Gastroesophageal sphincter (tissue), 4 donors: ENCODE results near the gene ZNHIT3. TPM values are rescaled to one million over a fixed set of nuclear protein-coding genes. Genes with fewer than 3 reads are reported as not detected.

Source experiments
- ATAC-seq: fragments of 150-250 bp; one replicate; pipeline ENCODE4 v1.9.1; 2016; ENCODE audit warnings: mild to moderate bottlenecking, moderate library complexity
- H3K27ac ChIP-seq, 4 donors: fragments of 200-600 bp; sonication (generic) in 3 of 4; 1 replicate in 3 of 4; 2 replicates in 1 of 4; pipeline ENCODE4 v1.5.1; 2016 to 2019
- H3K27me3 ChIP-seq: fragments of 200-600 bp; sonication (generic); one replicate; pipeline ENCODE4 v1.5.1; 2019
- H3K36me3 ChIP-seq, 2 donors: fragments of 200-600 bp; sonication (generic); one replicate each; pipeline ENCODE4 v1.5.1; 2019; ENCODE audit warnings: control low read depth in 1 of 2
- H3K4me1 ChIP-seq, 3 donors: fragments of 200-600 bp; sonication (generic); 1 replicate in 2 of 3; 2 replicates in 1 of 3; pipeline ENCODE4 v1.5.1; 2016 to 2019; ENCODE audit warnings: control low read depth in 2 of 3
- H3K4me3 ChIP-seq, 2 donors: fragments of 200-600 bp; sonication (generic); one replicate each; pipeline ENCODE4 v1.5.1; 2019; ENCODE audit warnings: mild to moderate bottlenecking in 1 of 2, moderate library complexity in 1 of 2
- H3K9me3 ChIP-seq, 3 donors: fragments of 200-600 bp; sonication (generic); one replicate each; pipeline ENCODE4 v1.5.1; 2017 to 2019; ENCODE audit warnings: control low read depth in 2 of 3
- CTCF ChIP-seq, 4 experiments: fragments of 200-600 bp in 2 of 4; fragments of 450-650 bp in 2 of 4; sonication (generic) in 1 of 4; IDR thresholded peaks; one replicate each; pipeline ENCODE4 v1.5.1; 2017 to 2019; ENCODE audit warnings: antibody characterized with exemption in 4 of 4, mild to moderate bottlenecking in 2 of 4, moderate library complexity in 2 of 4
- EP300 ChIP-seq: sonication (generic); formaldehyde crosslinking; IDR thresholded peaks from one replicate; pipeline ENCODE4 v1.6.1; 2017; ENCODE audit warnings: antibody characterized with exemption, mild to moderate bottlenecking
- POLR2A ChIP-seq, 2 donors: fragments of 450-650 bp; IDR thresholded peaks; one replicate each; pipeline ENCODE4 v1.6.1; 2017; ENCODE audit warnings: antibody characterized with exemption in 2 of 2, mild to moderate bottlenecking in 2 of 2, moderate library complexity in 1 of 2
- POLR2AphosphoS5 ChIP-seq: sonication (generic); formaldehyde crosslinking; IDR thresholded peaks from one replicate; pipeline ENCODE4 v1.6.1; 2017; ENCODE audit warnings: antibody characterized with exemption
- WGBS, 2 donors: methylation state at CpG; one replicate each; pipeline ENCODE4 v1.1.5; 2018; ENCODE audit warnings: low coverage in 1 of 2; 5-methylcytosine and 5-hydroxymethylcytosine counted together
- total RNA-seq, 4 donors: library from RNA; depleted of rRNA; stranded (reverse); fragments of >200 nt; gene quantifications; one replicate each; pipeline ENCODE4 v1.1.0, GENCODE V29; 2016

ZNHIT3 gene
- total RNA-seq, 4 donors from 2014 or later = 30.8 to 42.0 (median 36.5) TPM

- peaks cover 0 to 89% of the 10 kb centered on the region in 2 donors for H3K36me3 ChIP-seq
- H3K9me3 ChIP-seq = no peaks in the 10 kb centered on the region
- 93% methylated on average over 3 of the region's 5 CpGs; no CpG with 5 or more reads in 1 of the 2 donors for WGBS, 2 donors
- H3K27ac ChIP-seq = no peak overlapping the region
- H3K4me1 ChIP-seq = no peaks in the 10 kb centered on the region
- no peak overlapping the region for H3K4me3 ChIP-seq
- no peak for ATAC-seq
- H3K27me3 ChIP-seq = no peaks in the 10 kb centered on the region
- TF ChIP-seq CTCF (IDR thresholded peaks at IDR 0.05) (no peak), POLR2AphosphoS5 (no peak), EP300 (no peak), POLR2A (IDR thresholded peaks at IDR 0.05) (no peak)
These were observed 26.2 kb downstream of the ZNHIT3 start for GRCh38 chr17:36512641-36513040.

GRCh38 chr17:36514856-36515255 lies 28.4 kb downstream of the ZNHIT3 start:
- no peaks in the 10 kb centered on the region for H3K27me3 ChIP-seq
- 67 to 82% methylated on average over 1 to 2 of the region's 3 CpGs for WGBS, 2 donors
- H3K4me1 ChIP-seq = no peaks in the 10 kb centered on the region
- H3K27ac ChIP-seq = no peak overlapping the region
- no peak overlapping the region for H3K4me3 ChIP-seq
- peaks cover 0 to 71% of the 10 kb centered on the region in 2 donors for H3K36me3 ChIP-seq
- TF ChIP-seq CTCF (IDR thresholded peaks at IDR 0.05) = no peak
- no peak for TF ChIP-seq POLR2A (IDR thresholded peaks at IDR 0.05)
- no peak for TF ChIP-seq EP300
- TF ChIP-seq POLR2AphosphoS5 = no peak
- no peak for ATAC-seq
- H3K9me3 ChIP-seq = no peaks in the 10 kb centered on the region

- no peak for TF ChIP-seq EP300
- no peak for TF ChIP-seq POLR2A (IDR thresholded peaks at IDR 0.05)
- no peak for TF ChIP-seq POLR2AphosphoS5
- no peak for TF ChIP-seq CTCF (IDR thresholded peaks at IDR 0.05)
- no peak for ATAC-seq
- Histone ChIP-seq H3K4me3 (no peak overlapping the region), H3K27me3 (no peaks in the 10 kb centered on the region), H3K36me3 (peaks cover 0 to 66% of the 10 kb centered on the region in 2 donors), H3K9me3 (no peaks in the 10 kb centered on the region), H3K27ac (no peak overlapping the region), H3K4me1 (no peaks in the 10 kb centered on the region)
- 75 to 83% methylated on average over 1 of the region's 4 CpGs for WGBS, 2 donors
These were observed 29.4 kb downstream of the ZNHIT3 start for GRCh38 chr17:36515837-36516236.

- no peak overlapping the region for H3K4me3 ChIP-seq
These were observed 36.6 kb downstream of the ZNHIT3 start for GRCh38 chr17:36523113-36523512.

More at GRCh38 chr17:36523113-36523512, 36.6 kb downstream of the ZNHIT3 start:
- TF ChIP-seq CTCF (IDR thresholded peaks at IDR 0.05) (no peak), POLR2AphosphoS5 (no peak)
- Histone ChIP-seq H3K27me3 (no peaks in the 10 kb centered on the region), H3K27ac (no peak overlapping the region), H3K36me3 (peaks cover 0 to 68% of the 10 kb centered on the region in 2 donors), H3K4me1 (no peaks in the 10 kb centered on the region), H3K9me3 (no peaks in the 10 kb centered on the region)
- 100% methylated on average over 2 of the region's 2 CpGs; no CpG with 5 or more reads in 1 of the 2 donors for WGBS, 2 donors
- ATAC-seq = no peak
